K562 treated with DMSO at 1 percent for 4 hours (cell line): ENCODE results near the gene TPP2. TPM values are rescaled to one million over a fixed set of nuclear protein-coding genes. Genes with fewer than 3 reads are reported as not detected.

Source experiments
- total RNA-seq: library from RNA; unstranded; fragments of 300-600 nt; gene quantifications from 2 replicates; pipeline ENCODE4 v1.2.3, GENCODE V29; 2022; ENCODE audit not compliant: insufficient read depth

Gene TPP2
- 11.2 and 21.9 TPM in 2 replicates for total RNA-seq

DNA sequence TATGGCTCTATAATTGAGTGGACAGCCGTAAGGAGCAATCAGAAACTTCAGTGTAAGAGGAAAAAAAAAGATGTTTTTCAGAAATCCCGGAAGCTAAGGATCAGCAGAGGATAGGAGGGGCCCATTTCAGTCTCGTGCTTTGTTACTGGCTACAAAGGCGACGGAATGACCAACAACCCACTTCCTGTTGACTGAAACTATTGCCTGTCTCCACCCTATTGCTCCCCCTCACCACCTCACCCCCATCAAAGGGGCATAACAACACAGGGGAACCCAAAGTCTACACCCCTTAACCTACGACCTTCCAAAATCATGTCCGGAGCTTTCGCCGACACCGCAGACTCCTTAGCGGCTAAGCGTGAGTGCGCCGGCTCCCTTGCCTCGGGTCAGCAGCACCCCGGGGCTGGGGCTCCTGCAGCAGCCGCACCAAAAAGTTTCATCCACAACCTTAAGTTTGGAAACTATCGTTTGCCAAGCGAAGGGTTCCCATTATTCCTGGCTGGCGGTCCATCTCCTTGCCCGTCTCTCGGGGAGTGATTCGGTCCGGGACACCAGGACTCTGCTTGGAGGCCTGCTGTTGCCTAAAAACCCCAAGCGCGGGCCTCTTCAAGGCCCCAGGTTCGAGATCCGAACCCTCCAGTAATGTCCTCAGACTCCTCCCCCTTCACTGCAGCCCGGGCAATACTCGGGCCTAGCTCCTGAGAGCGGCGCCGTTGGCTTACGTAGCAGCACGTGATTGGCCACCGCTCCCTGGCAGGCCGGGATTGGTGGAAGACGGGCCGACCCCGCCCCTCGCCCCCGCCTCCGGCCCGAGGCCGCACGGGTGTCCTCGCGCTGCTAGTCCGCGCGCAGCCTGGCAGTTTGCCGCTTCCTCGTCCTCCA lies at the start of gene TPP2:
Gene TPP2 (plus strand): TSS at position 840 of the 882 bp plus-strand sequence. CDS start 53 bp downstream, outside the sequence.

DNA sequence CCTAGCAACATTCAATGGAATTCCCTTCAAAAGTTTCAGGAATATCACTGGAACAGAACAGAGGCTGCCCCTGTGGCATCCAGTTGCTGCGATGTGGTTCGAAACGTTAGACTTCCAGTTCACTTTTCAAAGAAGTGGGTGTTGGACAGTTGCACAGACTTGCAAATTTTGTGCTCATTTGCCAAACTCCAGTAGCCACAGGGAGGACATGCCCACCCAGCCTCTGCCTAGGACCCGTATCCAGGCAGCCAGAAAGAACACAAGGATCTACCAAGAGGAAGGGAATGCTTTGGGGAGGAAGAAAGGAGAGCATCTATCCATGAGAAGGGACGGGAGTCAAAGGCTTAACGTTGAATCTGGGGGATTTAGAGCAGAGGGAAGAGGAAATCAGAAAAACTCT lies 98.2 kb downstream of the TPP2 start, which contains the start of gene METTL21C:
Gene METTL21C (minus strand): TSS at position 108 of the 400 bp plus-strand sequence. CDS start 546 bp downstream, outside the sequence.

Other genes starting within 250 kb of the TPP2 start
- not detected in 2 replicates for gene FGF14, start 194.9 kb upstream of the TPP2 start, total RNA-seq
- not detected in 2 replicates for gene METTL21C, start 98.1 kb downstream of the TPP2 start, total RNA-seq
- gene TEX30, start 176.8 kb downstream of the TPP2 start, total RNA-seq: 14.1 and 20.5 TPM in 2 replicates
- gene POGLUT2, start 202.0 kb downstream of the TPP2 start, total RNA-seq: 10.7 and 20.6 TPM in 2 replicates
- gene BIVM, start 202.1 kb downstream of the TPP2 start, total RNA-seq: 6.5 and 14.8 TPM in 2 replicates
- 16.2 and 29.9 TPM in 2 replicates for gene ERCC5, start 249.0 kb downstream of the TPP2 start, total RNA-seq